A673 (cell line): ENCODE data around the gene GNL3L.

ENCODE experiments used
- CTCF ChIP-seq: fragments of 300-800, 200-600 bp; sonication (generic); conservative IDR thresholded peaks from 2 replicates; pipeline ENCODE4 v1.5.1; 2017; ENCODE audit warnings: low read depth, mild to moderate bottlenecking, antibody characterized with exemption, low read length, moderate library complexity, mixed read lengths
- EZH2 ChIP-seq: fragments of 200-600 bp; sonication (generic); IDR thresholded peaks from 2 replicates; pipeline ENCODE4 v1.6.1; 2017; ENCODE audit warnings: borderline replicate concordance, low read depth, mild to moderate bottlenecking, mixed read lengths, antibody characterized with exemption, low read length; ENCODE audit not compliant: poor library complexity, severe bottlenecking

DNA sequence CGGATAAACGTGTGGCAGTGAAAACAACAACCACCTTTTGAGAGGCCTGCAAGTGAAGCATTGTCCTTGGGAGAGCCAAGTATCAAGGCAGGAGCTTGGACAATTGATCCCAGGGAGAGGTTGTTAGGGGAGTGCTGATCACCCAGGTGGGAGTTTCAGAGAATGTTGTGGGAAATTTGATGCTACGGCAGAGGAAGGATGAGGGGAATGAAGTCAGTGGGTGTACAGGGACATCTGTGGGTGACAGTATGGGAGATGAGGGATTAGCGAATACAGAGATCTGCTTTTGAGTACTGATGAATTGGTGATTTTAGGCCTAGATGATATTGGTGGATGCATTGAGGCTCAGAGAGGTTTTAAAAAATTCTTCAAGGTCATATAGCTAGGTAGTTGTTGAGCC lies 4.3 kb downstream of the GNL3L start:
- TF ChIP-seq CTCF (no peak), EZH2 (no peak)
